PC-9 (cell line): ENCODE data around the gene ADIG.

ENCODE experiments used
- EZH2 ChIP-seq: fragments of 200-600 bp; sonication (generic); IDR thresholded peaks from 2 replicates; pipeline ENCODE4 v1.8.0; 2017; ENCODE audit warnings: antibody characterized with exemption, low read depth
- TF ChIP-seq, protein P1 (sequence below): fragments of 200-600 bp; sonication (generic); conservative IDR thresholded peaks from 2 replicates; pipeline ENCODE4 v1.6.1; 2017; ENCODE audit warnings: mixed run types, antibody characterized with exemption, mild to moderate bottlenecking, moderate library complexity

DNA sequence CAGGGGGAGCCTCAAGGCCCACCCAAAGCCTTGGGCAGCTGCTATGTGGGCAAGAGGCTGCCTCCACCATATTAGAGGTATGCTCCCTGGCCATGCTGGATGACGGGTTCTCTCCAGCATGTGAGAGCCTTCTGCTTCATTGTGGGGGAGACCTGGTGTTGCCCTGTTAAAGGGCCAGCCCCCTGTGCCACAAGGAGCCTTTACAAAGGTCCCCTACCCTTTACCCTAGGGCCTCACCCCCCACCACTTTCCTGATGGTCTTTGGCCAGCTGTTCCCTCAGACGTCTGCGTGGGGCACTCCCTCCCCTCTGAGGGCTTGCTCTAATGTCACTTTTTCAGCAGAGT lies 5.2 kb downstream of the ADIG start:
- TF ChIP-seq, protein P1, sequence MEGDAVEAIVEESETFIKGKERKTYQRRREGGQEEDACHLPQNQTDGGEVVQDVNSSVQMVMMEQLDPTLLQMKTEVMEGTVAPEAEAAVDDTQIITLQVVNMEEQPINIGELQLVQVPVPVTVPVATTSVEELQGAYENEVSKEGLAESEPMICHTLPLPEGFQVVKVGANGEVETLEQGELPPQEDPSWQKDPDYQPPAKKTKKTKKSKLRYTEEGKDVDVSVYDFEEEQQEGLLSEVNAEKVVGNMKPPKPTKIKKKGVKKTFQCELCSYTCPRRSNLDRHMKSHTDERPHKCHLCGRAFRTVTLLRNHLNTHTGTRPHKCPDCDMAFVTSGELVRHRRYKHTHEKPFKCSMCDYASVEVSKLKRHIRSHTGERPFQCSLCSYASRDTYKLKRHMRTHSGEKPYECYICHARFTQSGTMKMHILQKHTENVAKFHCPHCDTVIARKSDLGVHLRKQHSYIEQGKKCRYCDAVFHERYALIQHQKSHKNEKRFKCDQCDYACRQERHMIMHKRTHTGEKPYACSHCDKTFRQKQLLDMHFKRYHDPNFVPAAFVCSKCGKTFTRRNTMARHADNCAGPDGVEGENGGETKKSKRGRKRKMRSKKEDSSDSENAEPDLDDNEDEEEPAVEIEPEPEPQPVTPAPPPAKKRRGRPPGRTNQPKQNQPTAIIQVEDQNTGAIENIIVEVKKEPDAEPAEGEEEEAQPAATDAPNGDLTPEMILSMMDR: no peak
- TF ChIP-seq EZH2: no peak
